HG03045 (cell line): ENCODE results near the gene FPR2.
"Not testable (repeated sequence)": the region's sequence is repeated elsewhere in the genome, so short reads cannot be mapped to it uniquely, and the experiment has no call there.

Source experiments
- ATAC-seq: cut with Tn5 transposase; IDR thresholded peaks from one replicate; pipeline ENCODE4 v1.9.1; 2021; ENCODE audit warnings: mild to moderate bottlenecking, moderate library complexity; ENCODE audit not compliant: unreplicated experiment

Gene FPR2, protein sequence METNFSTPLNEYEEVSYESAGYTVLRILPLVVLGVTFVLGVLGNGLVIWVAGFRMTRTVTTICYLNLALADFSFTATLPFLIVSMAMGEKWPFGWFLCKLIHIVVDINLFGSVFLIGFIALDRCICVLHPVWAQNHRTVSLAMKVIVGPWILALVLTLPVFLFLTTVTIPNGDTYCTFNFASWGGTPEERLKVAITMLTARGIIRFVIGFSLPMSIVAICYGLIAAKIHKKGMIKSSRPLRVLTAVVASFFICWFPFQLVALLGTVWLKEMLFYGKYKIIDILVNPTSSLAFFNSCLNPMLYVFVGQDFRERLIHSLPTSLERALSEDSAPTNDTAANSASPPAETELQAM

GRCh38 chr19:51760697-51761356 is at the start of gene FPR2:
Gene FPR2 (plus strand): TSS chr19:51761180. CDS start chr19:51768659, 7,479 bp downstream.
- ATAC-seq: no peak

DNA sequence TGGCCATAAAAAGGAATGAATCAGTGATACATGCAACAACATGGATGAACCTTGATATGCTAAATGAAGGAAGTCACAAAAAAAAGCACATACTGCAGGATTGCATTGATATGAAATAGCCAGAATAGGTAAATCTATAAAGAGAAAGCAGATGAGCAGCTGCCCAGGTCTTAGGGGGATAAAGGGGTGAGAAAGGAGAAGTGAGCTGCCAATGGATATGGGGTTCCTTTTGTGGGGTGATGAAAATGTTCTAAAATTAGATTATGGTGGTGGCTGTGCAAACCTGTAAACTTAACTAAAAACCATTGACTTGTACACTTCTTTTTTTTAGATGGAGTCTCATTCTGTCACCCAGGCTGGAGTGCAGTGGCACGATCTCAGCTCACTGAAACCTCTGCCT is 49.3 kb upstream of the FPR2 start:
- ATAC-seq: no peak

- ATAC-seq: no peak
Measured at GRCh38 chr19:51712461-51713081, 48.4 kb upstream of the FPR2 start.

DNA sequence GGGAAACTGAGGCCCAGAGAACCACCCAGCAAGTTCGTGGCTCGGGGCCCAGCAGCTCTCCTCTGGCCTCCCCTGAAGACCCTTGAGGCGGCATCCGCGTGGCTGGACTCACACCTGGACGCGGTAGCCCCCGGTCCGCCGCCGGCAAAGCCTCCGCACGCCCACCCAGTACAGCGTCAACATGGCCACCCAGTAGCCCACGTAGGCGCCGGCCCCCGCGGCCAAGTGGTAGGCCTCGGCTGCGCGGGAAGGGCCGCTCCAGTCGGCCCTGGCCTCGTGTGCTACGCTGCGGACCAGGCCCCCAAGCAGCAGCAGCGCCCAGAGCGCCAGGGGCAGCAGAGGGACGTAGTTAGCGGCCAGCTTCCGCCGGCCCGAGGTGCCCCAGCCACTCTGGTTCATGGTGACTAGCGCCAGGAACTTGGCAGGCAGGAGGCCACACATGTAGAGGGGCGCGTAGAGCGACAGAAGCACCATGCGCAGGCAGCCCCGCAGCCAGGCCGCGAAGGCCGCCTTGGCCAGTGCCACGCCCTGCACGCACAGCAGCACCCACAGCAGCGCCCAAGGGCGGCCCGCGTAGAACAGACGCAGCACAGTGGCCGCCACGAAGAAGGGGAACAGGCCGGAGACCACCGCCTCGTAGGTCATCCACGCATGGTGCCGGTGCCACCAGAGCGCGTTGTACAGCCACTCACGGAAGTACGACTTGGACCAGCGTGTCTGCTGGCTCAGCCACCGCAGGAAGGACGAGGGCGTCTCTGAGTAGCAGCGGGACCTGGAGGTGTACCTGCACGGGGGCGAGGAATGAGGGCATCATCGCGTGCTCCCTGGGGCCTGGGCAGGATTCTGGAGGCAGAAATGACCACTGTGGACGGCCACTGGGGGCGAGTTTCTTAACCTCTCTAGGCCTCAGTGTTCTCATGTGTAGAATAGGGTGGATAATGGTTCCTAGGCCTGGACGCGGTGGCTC is 47.4 kb upstream of the FPR2 start:
- no peak for ATAC-seq

GRCh38 chr19:51714848-51715247 is 46.1 kb upstream of the FPR2 start:
- ATAC-seq: no peak

DNA sequence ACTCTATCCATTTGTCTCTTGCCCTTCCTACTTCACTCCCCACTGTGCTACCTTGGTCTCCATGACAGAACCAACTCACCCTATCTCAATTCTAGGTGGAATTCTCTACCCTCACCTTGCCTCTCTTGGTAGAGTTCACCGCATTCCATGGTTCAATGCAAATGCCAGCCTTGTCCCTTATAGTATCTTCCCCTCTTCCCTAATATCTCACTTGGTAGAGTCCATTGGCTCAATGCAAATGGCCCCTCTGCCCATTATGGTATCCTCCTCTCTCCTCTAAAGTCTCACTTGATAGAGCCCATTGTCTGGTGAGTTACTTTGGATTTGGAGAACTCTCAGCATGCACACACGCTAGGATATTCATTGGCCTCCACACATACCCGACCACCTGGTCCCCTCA is 45.1 kb upstream of the FPR2 start:
- ATAC-seq: no peak

- no peak for ATAC-seq
Measured at GRCh38 chr19:51716925-51717324, 44.1 kb upstream of the FPR2 start.

DNA sequence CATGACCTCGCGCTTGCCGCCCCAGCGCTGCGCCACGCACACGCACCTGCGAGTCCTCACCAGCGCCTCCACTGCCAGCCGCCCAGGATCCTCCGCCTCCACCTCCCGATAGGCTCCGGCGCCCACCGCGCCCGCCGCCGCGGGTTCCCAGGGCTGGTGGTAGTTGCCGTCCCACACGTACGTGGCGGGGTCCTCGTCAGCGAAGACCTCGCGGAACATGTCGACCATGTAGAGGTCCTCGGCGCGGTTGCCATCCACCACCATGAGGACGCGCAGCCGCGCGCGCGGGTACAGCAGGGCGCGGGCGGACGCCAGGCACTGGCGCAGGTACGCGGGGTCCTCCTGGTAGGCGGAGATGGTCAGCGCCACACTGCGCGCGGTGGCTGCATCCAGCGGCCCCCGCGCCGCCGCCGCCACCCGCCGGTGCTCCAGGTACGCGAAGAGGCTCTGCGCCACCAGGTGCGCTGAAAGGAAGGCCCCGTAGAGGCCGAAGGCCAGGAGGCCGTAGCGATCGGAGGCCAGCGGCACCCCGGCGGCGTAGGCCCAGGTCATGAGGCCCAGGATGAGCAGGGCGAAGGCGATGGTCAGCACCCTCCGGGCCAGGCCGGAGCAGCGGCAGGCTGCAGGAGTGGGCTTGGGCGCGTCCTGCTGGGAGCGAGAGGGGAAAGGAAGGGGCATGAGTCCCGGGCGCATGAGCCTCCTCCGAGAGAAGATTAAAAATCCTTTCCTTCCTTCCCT is 41.6 kb upstream of the FPR2 start:
- ATAC-seq: no peak

DNA sequence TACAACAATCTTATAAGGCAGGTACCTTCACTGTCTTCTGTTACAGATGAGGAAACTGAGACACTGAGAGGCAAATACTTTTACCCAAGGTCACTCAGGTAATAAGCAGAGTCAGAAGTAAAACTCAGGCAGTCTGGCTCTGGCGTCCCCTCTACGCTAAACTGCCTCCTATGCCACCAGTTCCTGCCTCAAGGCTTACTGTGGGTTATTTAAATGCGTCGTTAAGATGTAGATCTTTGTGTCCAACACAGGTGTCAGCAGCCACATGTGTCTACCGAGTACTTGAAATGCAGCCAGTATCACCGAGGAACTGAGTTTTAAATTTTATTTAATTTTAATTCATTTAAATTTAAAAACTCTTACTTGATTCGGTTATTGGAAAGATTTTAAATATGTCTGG is 39.1 kb upstream of the FPR2 start:
- ATAC-seq: no peak

DNA sequence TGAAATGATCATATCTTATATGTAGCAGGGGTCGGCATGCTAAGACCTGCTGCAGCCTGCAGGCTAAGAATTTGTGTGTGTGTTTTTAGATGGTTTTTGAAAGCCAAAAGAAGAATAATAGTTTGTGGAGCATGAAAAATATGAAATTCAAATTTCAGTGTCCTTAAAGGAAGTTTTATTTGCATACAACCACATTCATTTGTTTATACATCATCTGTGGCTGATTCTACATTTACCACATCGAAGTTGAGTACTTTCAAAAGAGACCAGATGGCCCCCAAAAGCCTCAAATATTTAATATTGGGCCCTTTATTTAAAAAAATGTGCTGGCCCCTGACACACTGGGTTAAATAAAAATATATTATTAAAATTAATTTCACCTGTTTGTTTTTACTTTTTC is 38.5 kb upstream of the FPR2 start:
- no peak for ATAC-seq

DNA sequence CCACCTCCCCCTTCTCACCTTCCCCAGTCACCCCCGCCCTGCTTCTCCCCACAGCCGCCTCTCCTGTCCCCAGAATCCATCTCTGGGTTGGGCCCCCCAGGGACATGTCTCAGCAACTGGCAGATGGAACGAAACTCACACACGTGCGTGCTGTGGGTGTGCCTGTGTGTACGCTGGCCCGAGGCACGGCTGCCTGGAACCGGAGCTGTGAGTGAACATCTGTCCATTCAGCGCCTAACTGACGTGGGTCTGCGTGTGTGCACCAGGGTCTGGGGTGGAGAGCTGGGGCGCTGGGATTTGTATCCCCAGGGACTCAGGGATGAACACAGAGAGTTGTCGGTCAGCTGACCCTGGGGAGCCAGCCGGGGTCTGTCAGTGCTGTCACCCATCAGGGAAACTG is 36.4 kb upstream of the FPR2 start:
- no peak for ATAC-seq

- no peak for ATAC-seq
Measured at GRCh38 chr19:51726049-51726448, 34.9 kb upstream of the FPR2 start.

- no peak for ATAC-seq
Measured at GRCh38 chr19:51727349-51727880, 33.6 kb upstream of the FPR2 start.

DNA sequence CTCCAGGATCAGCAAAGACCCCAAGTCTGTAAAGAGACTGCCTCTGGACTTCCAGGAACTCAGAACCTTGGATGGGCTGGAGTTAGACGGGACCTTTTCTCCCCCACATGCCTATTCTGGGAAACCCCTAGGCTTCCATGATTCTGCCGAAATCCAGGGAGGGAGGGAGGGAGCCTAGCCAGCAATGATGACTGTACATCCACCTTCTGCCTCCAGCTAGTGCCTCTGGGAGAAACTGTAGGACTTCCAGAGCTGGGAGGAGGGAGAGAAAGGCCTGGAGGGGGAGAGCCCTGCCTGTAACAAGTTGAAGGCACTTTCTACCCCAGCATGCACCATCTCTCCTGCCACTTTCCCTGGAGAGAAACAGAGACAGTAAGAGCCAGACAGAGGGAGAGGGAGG is 31.2 kb upstream of the FPR2 start:
- ATAC-seq: no peak

DNA sequence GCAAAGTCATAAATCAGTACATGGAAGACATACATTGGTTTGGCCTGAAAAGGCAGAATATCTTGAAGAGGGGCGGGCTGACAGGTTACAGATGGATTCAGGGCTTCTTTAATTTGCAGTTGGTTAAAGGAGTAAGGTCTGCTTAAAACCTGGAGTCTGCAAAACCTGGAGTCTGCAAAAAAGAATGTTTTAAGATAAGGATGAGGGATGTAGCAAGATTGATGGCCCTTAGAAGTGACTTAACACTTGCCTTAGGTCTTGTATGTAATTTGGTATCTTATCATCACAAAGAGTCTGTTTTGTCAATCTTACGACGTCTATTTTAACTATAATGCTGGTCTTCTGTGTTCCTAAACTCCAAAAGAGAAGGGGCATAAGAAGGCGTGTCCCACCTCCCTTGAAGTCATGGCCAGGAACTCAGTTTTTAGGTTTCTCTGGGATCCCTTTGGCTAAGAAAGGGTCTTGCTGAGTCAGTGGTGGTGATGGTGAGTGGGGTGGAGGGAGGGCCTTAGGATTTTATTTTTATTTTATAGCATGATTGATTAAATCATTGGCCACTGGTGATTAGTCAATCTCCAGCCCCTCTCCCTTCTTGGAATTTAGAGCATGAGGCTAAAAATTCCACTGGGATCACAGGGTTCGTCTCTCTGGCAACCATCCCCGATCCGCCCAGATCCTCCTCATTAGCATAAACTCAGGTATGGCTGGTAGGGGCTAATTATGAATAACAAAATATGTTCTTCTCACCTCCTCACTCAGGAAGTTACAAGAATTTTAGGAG is 27.0 kb upstream of the FPR2 start:
- no peak for ATAC-seq

DNA sequence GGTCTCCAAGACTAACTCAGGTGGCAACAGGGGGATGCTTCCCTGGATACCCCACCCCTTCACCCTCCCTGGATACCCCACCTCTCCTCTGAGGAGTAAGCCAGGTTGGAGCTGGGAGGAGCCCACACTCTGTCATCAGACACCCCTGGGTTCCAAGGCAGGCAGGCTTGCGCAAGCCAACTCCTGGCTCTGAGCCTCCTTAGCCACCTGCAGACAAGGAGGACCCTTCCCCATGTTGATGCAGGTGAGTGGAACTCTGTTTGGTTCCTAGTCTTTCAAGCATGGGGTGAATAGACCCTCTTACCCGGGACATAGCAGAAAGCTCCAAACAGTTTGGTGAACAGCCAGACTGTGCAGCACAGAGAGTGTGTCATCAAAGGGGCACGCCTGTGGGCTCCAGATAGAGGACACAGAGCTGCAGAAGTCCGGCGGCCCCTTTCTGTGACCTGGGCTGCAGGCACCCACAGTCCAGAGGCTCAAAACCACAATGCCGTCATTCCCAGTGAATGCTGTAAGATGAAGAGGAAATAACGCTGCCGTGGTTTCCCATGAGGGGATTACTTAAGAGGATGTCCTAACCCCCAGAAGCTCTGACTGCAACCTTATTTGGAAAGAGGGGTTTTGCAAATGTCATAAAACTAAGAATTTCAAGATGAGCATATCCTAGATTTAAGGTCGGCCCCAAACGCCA is 25.1 kb upstream of the FPR2 start:
- ATAC-seq: no peak

DNA sequence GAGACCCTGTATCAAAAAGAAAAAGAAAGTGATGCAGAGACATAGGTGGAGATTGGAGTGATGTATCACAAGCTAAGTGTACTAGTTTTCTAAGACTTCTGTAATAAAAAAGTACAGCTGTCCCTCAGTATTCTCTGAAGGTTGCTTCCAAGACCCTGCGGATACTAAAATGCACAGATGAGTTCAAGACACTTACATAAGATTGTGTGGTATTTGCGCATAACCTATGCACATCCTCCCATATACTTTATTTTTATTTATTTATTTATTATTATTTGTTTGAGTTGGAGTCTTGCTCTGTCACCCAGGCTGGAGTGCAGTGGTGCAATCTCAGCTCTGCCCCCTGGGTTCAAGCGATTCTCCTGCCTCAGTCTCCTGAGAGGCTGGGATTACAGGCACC is 23.6 kb upstream of the FPR2 start:
- no peak for ATAC-seq

GRCh38 chr19:51737924-51738323 is 23.1 kb upstream of the FPR2 start:
- no peak for ATAC-seq

DNA sequence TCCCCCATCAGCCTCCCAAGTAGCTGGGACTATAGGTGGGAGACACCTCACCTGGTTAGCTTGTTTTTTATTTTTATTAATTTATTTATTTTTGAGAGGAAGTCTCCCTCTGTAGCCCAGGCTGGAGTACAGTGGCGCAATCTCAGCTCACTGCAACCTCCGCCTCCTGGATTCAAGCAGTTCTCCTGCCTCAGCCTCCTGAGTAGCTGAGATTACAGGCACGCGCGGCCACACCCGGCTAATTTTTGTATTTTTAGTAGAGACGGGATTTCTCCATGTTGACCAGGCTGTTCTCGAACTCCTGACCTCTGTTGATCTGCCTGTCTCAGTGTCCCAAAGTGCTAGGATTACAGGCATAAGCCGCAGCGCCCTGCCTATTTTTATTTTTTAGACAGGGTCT is 22.5 kb upstream of the FPR2 start:
- ATAC-seq: not testable (repeated sequence)
